ENCODE data around the gene COX7A2L.

Gene COX7A2L

GRCh38 chr2:42314892-42315468 lies 46.0 kb downstream of the COX7A2L start:
- no peak for DNase-seq

- DNase-seq: no peak
Measured at GRCh38 chr2:42312106-42312505, 48.9 kb downstream of the COX7A2L start.

- DNase-seq: no peak
Measured at GRCh38 chr2:42310007-42310515, 51.0 kb downstream of the COX7A2L start.

- DNase-seq: no peak
Measured at GRCh38 chr2:42309366-42309765, 51.7 kb downstream of the COX7A2L start.

- DNase-seq: no peak
Measured at GRCh38 chr2:42307180-42307579, 53.8 kb downstream of the COX7A2L start.

- DNase-seq: no peak
Measured at GRCh38 chr2:42304059-42304713, 56.8 kb downstream of the COX7A2L start.

- DNase-seq: no peak
Measured at GRCh38 chr2:42303252-42303651, 57.8 kb downstream of the COX7A2L start.

- no peak for DNase-seq
Measured at GRCh38 chr2:42300527-42300926, 60.5 kb downstream of the COX7A2L start.

All from midbrain (tissue), 1 donor.